Pulmonary artery endothelial cell (primary cell): ENCODE results near the gene GADD45GIP1. TPM values are rescaled to one million over a fixed set of nuclear protein-coding genes. Genes with fewer than 3 reads are reported as not detected.

Experiments
- DNase-seq: peaks from one replicate; pipeline ENCODE4 v3.0.0-alpha.2; 2011; ENCODE audit warnings: low read depth, low spot score
- total RNA-seq: library from RNA; depleted of rRNA; stranded (reverse); fragments of >200 nt; gene quantifications from 2 replicates; pipeline ENCODE4 v1.2.3, GENCODE V29; 2014

GADD45GIP1 gene
- 27.3 and 33.3 TPM in 2 replicates for total RNA-seq

DNA sequence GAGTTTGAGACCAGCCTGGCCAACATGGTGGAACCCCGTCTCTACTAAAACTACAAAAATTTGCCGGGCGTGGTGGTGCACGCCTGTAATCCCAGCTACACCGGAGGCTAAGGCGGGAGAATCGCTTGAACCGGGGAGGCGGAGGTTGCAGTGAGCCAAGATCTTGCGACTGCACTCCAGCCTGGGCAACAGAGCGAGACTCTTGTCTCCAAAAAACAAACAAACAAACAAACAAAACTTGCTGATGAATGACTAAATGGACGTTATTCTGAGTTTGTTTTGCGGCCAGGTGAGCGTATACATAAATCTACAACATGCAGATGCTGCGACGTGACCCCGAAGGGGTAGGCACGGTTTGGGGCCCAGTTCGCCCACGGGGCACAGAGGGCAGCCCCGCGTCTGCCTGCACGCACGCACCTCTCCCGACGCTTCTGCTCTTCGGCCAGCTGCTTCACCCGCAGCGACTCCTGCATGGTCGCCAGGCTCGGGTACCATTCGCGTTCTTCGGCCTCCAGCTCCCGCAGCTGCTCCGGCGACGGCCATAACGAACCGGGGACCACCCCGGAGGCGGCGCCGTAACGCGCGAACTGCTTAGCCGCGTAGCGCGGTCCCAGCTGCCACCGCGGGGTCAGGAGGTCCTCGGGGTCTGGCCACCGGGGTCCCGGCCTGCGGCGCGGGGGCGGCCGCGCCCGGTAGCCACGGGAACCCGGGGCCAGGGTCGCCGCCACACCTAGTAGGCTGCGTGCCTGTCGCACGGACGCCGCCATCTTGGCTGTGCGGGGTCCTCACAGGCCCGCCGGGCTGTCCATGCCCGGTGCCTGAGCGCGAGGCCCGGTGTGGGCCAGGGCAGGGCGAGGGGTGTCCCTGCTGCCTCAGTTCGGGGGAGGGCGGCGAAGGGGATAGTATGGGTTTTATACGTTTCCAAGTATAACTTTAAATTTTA, at the start of gene GADD45GIP1:
TSS of gene GADD45GIP1 (minus strand) at position 778 of the 943 bp plus-strand sequence. CDS start at position 767, 11 bp downstream.
- no peak for DNase-seq

DNA sequence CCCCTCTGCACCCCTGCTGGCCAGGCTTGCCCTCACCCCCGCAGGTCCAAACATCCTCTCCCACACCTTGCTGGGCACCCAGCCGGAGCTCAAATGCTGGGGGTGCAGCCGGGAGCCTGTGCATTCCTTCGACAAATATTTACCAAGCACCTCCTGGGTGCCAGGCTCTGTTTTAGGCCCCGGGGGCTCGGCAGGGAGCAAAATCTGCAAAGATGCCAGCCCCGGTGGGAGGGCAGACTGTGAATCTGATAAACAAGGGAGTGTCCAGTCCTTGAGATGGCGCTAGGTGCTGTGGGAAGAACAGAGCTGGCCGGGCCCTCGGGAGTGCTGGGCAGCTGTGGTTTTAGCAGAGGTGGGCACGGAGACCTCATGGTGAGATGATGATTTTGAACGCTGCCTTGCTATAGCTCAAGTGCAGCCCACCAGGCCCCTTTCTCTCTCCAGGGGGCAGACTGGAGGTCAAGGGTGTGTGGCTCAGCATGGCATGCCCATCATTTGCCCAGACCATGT, 48.9 kb upstream of the GADD45GIP1 start:
- DNase-seq = no peak

DNA sequence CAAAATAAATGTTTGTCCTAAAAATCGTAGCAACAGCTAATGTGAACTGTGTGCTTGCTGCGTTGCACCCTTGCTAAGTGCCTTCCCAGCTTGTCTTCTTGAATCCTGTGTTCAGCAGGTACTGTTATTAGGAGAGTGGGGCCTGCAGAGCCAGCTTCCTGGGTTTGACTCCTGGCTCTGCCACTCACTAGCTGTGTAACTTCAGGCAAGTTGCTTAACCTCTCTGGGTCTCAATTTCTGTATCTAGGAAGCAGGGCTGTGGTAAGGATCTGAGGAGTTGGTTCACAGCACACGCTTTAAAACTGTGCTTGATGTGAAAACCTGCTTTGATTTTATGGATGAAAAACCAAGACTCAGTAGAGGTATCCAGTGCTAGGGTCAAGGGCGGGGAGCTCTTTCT, 48.2 kb upstream of the GADD45GIP1 start:
- no peak for DNase-seq

DNA sequence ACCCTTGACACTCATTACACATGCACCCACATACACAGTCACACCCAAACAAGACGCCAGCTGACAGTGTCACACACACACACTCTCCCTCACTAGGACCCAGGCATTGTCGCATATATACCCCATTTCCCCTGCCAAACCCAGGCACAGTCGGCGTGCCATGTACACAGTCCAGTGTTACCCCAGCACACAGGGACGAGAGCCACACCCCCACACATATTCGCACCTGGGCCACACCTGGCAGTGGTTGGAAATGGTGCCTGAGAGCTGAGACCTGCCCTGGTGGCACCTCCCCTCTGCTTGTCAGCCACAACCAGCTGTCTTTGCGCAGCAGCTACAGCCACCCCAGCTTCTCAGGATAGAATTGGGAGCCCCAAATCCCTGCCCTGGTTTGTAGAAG, 47.2 kb upstream of the GADD45GIP1 start:
- DNase-seq = no peak

DNA sequence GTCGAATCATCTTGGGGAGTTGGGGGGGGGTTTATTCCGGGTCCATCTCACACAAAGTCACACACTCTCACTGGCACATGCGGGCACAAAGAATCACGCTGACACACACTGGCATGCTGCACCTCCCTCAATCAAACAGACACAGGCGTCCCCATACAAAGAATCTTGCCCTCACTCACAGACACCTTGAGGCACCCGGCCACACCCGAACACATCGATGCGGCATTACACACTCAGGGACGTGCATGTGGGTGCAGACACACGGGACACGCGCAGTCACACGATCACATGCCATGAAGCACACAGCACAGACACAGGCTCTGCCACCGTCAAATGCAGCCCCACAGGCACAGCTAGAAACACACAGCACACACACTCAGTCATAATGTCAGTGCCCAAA, 46.1 kb upstream of the GADD45GIP1 start:
- no peak for DNase-seq

DNA sequence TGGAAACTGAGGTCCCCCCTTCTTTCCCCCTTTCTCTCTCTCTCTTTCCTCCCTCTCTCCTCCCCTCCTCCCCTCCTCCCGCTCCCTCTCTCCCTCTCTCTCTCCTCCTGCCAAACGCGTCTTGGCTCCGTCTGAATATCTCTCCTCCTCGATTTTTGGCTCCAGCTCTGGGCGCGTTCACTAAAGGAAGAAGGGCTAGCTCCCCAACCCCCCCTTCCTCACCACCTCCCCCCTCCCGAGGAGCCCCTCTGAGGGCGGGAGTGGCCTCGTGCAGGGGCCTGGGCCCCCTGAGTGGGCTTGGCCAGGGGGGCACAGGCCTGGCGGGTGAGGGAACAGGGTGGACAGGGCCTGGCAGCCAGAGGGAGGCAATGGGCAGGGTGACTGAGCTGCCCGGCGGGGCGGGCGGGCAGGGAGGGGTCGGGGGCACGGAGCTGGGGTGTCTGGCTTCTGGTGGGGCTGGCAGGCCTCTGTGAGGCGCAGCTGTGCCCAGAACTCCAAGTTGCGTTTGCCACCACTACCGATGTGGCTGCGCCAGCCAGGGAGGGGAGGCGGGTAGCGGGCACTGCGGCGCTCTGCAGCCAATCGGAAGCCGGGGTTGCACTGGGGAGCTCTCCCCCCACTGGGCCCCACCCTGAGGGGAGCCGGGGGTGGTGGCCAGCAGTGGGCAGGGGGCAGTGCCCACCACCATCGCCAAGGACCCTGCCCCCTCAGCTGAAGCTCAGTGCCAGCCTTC, 45.3 kb upstream of the GADD45GIP1 start:
- DNase-seq = no peak

DNA sequence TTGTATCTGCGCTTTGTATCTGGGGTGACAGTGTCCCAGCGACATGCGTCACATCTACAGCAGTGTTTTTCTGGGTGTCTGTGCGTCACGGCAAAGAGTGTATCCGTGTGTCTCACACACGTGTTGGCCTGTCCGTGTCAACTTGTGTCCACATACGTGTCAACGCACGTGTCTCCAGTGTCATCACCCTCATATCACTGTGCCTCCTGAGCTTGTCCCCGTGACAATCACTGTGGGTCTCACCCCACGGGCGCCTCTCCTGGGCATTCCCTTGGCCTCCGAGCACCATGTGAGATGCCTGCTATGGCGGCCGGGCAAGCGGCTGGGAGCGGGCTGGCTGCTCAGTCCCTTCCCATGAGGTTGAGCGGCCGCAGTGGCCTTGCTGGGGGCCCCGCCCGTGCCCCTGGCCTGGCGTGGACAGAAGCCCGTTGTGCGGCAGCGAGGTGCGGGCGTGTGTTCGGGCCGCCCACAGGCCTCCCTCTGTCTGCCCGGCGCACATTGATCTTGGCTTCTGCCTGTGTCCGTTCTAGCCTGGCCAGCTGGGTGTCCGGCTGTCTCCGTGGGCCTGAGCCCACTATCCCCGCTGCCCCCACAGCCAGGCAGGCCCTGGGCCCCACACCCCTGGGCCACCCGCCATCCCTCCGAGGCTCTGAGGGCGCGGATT, 44.6 kb upstream of the GADD45GIP1 start:
- DNase-seq = no peak

DNA sequence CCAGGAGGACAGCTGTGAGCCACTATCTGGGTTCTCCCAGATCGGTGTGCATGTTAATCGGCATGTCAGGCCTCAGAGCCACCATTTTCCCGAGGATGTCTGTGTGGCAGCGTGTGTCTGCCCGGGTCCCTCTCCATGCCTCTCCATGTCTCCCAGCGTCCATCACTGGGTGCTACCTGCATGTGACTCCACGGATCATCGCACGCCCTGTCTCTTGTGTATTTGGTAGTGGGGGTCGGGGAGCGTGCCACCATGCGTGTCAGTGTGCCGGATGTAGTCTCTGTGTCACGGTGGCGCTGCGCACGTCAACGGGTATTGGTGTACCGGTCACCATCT, 44.1 kb upstream of the GADD45GIP1 start:
- DNase-seq = no peak

DNA sequence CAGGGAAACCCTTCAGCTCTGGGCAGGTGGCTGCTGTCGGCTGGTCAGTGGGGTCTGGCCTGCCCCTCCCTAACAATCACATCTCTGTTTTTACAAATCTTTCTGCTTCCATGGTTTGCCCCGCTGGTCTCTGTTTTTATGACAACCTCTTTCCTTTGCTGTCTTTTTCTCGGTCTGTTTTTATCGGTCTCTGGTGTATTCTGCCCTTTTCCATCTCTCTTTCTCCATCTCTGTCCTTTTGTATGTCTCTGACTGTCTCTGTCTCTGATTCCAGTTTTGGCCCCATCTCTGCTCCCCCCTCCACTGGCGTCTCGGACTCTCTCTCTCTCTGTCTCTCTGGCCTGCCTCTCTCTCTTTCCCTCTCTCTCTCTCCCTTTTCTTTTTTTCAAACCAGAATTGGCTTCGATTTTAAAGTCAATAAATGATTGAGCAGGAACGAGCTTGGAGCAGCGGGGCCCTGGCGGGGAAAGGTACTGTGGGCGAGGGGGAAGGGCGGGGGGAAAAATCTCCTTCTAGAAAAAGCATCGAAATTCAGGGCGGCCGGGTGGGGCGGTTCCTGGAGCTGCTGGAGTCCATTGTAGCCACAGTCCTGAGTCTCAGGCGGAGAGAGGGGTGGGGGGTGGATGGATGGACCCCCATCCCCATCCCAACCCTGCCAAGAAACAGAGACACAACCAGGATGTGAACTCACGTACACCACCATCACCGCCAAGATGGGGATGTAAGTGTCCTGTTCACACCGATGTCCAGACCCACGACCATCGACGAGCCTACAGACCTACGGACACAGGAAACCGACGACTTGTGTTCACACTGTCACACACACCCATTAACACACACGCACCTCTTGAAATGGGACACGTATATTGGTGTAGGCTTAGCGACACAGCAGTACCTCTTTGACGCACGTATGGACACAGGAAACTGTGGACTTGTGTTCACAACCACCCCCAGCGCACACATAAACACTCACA, 41.2 kb upstream of the GADD45GIP1 start:
- no peak for DNase-seq

DNA sequence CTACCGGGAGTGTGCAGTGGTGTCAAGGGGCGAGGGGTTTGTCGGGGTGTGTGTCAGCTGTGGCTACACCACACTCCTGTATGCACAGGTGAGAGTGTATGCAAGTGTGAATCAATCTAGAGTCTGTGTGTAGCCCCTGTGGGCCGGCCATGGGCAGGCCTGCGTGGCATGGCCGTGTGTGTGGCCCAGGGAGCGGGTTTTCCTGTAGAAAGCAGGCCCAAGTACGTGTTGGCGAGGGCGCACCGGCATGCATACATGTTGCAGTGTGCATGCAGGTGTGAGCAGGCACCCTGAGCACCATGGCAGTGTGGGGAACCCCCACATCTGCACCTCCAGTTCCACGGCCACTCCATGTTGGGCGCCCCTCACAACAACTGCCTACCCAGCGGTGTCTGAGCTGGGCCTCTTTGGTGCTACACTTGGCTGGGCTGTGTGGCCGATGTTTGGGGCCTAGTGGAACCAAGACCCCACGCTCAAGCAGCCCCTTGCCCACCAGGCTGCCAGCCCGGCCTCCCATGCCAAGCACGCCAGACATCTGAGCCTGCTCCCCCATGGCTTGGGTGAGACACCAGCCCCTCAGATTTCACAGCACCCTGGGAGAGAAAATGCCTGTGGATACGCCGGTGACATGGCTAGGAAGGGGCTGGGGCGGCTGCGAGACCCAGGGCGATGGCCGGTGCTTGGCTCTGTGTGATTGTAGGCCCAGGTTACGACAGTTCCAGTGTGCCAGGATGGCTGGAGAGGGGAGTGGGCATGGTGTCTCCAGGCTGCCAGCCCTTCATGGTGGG, 40.4 kb upstream of the GADD45GIP1 start:
- DNase-seq = no peak

DNA sequence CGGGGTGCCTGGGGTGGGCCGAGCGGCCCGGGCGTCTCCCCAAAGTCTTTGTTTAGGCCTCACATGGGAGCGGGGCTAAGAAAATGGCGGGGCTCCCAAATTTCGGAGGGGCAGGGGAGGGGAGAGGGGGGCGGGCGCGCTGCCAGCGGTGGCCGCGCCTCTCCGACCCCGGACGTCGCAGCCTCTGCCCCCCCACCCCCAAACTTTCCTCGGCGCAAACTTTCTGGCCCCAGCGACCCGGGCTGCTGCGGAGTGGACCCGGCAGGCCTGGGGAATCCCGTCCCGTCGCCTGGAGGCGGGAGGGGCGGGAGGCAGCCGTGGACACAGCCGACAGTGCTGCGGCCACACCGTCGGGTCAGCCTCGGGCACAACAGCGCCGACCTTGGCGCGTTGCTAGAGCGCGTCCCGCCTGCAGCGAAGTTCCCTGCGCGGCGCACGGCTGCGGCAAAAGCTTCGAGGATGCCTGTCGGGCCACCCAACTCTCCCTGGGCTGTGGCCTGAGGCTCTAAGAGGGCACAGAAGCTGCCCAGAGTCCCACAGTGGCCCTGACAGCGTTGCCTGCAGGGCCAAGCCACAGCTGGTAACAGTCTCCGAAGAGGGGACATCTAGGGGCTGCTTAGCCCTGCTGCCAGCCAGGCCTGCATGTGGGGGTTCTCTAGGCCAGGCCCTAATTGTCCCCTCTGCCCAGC, 39.5 kb upstream of the GADD45GIP1 start:
- no peak for DNase-seq

DNA sequence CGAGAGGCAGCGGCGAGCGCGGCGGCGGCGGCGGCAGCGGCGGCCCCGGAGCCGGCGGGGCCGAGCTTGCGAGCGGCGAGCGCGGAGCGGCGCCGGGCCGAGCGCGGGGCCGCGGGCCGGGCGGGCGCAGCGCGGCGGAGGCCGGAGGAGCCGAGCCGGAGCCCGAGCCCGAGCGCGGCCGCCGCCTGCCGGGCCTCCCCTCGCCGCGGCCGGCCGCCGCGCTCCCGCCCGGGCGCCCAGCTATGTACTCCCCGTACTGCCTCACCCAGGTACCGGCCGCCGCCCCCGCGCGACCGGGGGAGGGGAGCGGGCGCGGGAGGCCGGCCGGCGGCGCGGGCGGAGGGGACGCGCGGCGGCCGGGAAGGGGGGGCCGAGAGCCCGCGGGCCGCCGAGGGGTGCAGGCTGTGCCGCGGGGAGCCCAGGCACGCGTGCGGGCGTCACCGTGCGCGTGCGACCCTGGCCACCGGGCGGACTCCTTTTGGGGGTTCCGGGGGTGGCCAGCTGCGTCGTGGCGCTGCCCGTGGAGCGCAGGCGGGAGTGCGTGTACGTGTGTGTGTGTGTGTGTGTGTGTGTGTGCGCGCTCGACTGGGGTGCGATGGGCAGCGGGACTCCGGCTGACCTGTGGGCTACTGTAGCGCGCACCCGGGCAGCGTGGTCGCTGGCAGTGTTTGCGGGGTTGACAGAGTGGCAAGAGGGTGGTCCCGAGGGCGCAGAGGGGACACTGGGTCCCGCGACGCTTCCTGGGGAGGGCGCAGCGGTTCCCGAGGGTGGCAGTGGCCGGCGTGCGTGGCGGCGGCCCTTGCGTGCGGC, 38.8 kb upstream of the GADD45GIP1 start:
- DNase-seq = no peak

DNA sequence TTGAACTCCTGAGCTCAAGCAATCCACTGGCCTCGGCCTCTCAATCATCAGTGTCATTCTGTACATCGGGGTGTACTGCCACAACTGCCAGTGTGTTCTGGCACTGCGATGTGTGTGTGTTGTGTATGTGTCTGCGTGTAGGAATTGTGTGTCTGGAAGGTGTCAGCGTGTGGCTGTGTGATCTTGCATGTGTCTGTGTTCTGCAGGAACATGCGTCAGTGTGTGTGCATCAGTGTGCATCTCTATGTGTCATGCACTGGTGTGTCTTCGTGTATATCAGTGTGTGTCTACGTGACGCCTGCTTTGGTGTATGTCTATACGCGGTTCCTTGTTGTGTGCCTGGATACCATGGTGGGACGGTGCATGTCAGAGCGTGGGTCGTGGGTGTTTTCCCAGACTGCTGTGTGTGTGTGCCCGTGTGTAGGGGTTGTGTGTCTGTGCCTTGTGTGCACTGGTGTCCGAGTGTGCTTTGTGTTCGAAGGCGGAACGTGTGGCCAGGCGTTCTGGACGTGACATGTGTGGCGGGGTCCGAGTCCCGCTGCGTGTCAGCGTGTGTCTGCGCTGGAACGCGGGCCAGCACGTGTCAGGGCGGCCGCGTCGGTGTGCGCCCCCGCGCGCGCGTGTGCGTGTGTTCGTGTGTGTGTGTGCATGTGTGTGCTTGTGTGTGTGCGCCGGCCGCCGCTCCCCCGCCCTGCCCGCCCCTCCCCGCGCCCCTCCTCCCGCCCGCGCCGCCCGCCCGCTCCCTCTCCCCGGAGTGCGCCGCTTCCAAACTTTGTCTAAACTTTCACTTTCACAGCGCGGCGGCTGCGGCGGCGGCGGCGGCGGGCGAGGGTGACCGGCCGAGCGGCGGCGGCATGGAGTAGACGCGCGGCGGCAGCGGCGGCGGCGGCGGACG, 37.9 kb upstream of the GADD45GIP1 start, which contains the start of gene NFIX:
TSS of gene NFIX (plus strand) at position 775 of the 895 bp plus-strand sequence. CDS start 363 bp downstream, outside the sequence.
- DNase-seq = no peak

DNA sequence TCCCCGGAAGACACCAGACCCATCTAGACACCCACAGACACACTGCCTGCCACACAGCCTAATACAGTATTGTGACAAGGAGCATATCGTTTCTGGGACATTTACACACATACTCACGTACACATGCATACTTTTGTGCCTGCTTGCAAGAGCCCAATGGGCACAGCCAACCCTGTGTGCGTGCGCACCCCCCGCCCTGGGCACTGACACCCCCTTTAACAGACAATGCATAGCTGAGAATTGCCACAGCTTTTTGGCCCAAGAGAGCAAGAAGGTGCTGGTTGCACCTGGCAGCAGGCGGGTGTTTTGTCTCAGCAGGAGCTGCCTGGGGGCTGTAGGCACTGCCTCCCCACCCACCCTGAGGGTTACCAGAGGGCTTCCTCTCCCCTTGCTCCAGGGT, 36.5 kb upstream of the GADD45GIP1 start:
- DNase-seq = no peak

DNA sequence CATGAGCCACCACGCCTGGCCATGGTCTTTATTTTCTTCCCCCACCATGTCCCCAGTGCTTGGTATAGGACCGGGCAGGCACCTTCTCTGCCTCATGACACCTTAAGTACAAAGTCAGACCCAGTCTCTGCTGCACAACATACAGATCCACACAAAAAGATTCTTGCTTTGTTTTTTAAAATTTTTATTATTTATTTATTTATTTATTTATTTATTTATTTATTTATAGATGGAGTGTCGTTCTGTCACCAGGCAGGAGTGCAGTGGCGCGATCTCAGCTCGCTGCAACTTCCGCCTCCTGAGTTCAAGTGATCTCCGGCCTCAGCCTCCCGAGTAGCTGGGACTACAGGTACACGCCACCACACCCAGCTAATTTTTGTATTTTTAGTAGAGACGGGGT, 35.7 kb upstream of the GADD45GIP1 start:
- DNase-seq = no peak

DNA sequence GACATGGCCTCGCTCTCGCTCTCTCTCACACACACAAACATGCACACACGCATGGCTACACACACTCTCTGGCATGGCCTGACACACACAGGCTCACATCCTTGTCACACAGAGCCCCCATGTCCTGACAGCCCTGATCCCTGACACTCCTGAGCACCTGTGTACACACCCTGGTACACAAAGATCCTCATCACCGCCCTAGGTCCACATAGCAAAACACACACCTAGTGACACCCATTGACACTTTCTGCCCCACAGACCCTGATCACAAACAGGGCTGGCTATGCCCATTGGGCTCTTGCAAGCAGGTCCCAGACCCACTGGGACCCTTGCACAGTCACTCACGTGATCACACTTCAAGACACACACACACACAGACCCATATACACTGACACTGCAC, 34.3 kb upstream of the GADD45GIP1 start:
- DNase-seq = no peak

DNA sequence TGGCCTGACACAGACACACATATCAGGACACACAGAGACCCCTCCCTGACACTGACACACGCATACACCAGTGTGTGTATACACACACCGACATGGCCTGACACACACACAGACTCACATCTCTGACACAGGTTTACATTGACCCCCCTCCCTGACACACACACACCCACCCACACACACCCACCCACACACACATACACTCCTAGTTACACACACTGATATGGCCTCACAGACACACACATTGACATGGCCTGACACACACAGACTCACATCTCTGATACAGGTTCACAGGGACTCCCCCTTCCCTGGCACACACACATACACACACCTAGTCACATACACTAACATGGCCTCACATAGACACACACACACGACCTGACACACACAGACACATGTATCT, 33.8 kb upstream of the GADD45GIP1 start:
- DNase-seq = no peak
